ENCODE data around the gene ZSCAN29.
A peak's percentile ranks its signal among the peaks of the same experiment; 100 is the strongest.

Gene ZSCAN29

GRCh38 chr15:43346305-43346704 is 24.5 kb downstream of the ZSCAN29 start:
- no peak for DNase-seq

GRCh38 chr15:43330780-43331087 is 40.1 kb downstream of the ZSCAN29 start:
- no peak for DNase-seq

- DNase-seq: peak; percentile 78
Measured at GRCh38 chr15:43329960-43330779, 40.7 kb downstream of the ZSCAN29 start, which contains the start of gene LCMT2. TSS of gene LCMT2 (minus strand) at chr15:43330573. CDS start at chr15:43330489, 84 bp downstream.

- no peak for DNase-seq
Measured at GRCh38 chr15:43329217-43329959, 41.5 kb downstream of the ZSCAN29 start.

- no peak for DNase-seq
Measured at GRCh38 chr15:43325039-43325684, 45.7 kb downstream of the ZSCAN29 start.

- no peak for DNase-seq
Measured at GRCh38 chr15:43318990-43319771, 51.7 kb downstream of the ZSCAN29 start.

- DNase-seq: no peak
Measured at GRCh38 chr15:43317566-43318184, 53.2 kb downstream of the ZSCAN29 start.

- no peak for DNase-seq
Measured at GRCh38 chr15:43316971-43317346, 53.9 kb downstream of the ZSCAN29 start.

- DNase-seq: no peak
Measured at GRCh38 chr15:43316016-43316970, 54.5 kb downstream of the ZSCAN29 start.

GRCh38 chr15:43314171-43314570 is 56.7 kb downstream of the ZSCAN29 start:
- no peak for DNase-seq

GRCh38 chr15:43312378-43312777 is 58.5 kb downstream of the ZSCAN29 start:
- no peak for DNase-seq
